HepG2 (cell line): ENCODE results near the gene CABP2. TPM values are rescaled to one million over a fixed set of nuclear protein-coding genes. Genes with fewer than 3 reads are reported as not detected.

Experiments
- ATAC-seq: fragments of 200-7000 bp; cut with Tn5 transposase; 3 replicates; pipeline ENCODE4 v1.9.1; 2020; ENCODE audit warnings: mild to moderate bottlenecking, moderate library complexity
- BruUV-seq: library from RNA; stranded (reverse); fragments of 400-500 nt; replicated peaks from 2 replicates; lab custom pipeline; 2021; lab: Mats Ljungman, UMichigan
- CTCF ChIA-PET: fragments of 300-600 bp; formaldehyde crosslinking; extraction: SDS; loops from one replicate; lab custom pipeline; 2021; ENCODE audit warnings: low total read pairs, inconsistent platforms, low intra/inter-chr PET ratio; lab: Yijun Ruan, JAX
- POLR2A ChIA-PET: fragments of 350-600 bp; sonication (Branson Sonifier 250); formaldehyde crosslinking; loops from one replicate; lab custom pipeline; 2020; ENCODE audit warnings: antibody characterized with exemption, inconsistent platforms; lab: Yijun Ruan, JAX
- DNase-seq: peaks from one replicate; pipeline ENCODE4 v3.0.0-alpha.2; 2015; ENCODE audit warnings: low spot score
- FAIRE-seq: peaks from 3 replicates; lab custom pipeline; 2011; peaks lifted over from hg19 to GRCh38; lab: Jason Lieb, UNC
- H2AFZ ChIP-seq: one replicate; pipeline ENCODE4 v1.6.1; 2011; ENCODE audit warnings: low read length, inconsistent platforms
- H3K27ac ChIP-seq: fragments of 300-600 bp; 3 replicates; pipeline ENCODE4 v1.8.0; 2011; ENCODE audit warnings: mixed run types, mild to moderate bottlenecking, mixed read lengths, low read length, inconsistent platforms; ENCODE audit not compliant: insufficient read depth; ENCODE audit errors: extremely low read length
- H3K27me3 ChIP-seq, 2 experiments: fragments of 200-600 bp in 1 of 2; 2 replicates in 1 of 2; 3 replicates in 1 of 2; pipeline versions ENCODE4 v1.6.0 to v1.8.0; 2011; ENCODE audit warnings: low read length in 2 of 2, mild to moderate bottlenecking in 2 of 2, moderate library complexity in 2 of 2, inconsistent platforms in 1 of 2; ENCODE audit not compliant: insufficient read depth in 2 of 2, control insufficient read depth in 1 of 2
- H3K36me3 ChIP-seq, 2 experiments: fragments of 200-600 bp in 1 of 2; replicated peaks in 1 of 2; 2 replicates in 1 of 2; 3 replicates in 1 of 2; pipeline versions ENCODE4 v1.5.1 to v1.8.0; 2011; ENCODE audit warnings: low read length in 2 of 2, inconsistent platforms in 1 of 2; ENCODE audit not compliant: insufficient read depth in 2 of 2, control insufficient read depth in 1 of 2
- H3K4me1 ChIP-seq: 2 replicates; pipeline ENCODE4 v1.5.1; 2012; ENCODE audit warnings: low read length, inconsistent platforms; ENCODE audit not compliant: insufficient read depth
- H3K4me2 ChIP-seq: 2 replicates; pipeline ENCODE4 v1.6.0; 2011; ENCODE audit warnings: low read depth, low read length, inconsistent platforms
- H3K4me3 ChIP-seq, 3 experiments: fragments of 200-600 bp in 1 of 3; sonication (generic), shearing (Covaris generic) in 1 of 3; replicated peaks in 1 of 3; 2 replicates each; pipeline ENCODE4 v1.5.1; 2011 to 2016; ENCODE audit warnings: low read length in 3 of 3, inconsistent platforms in 2 of 3, low read depth in 2 of 3, mild to moderate bottlenecking in 2 of 3, control low read depth in 1 of 3, mixed read lengths in 1 of 3; ENCODE audit not compliant: insufficient read depth in 1 of 3
- H3K79me2 ChIP-seq: one replicate; pipeline ENCODE4 v1.6.1; 2011; ENCODE audit warnings: low read length, inconsistent platforms; ENCODE audit not compliant: insufficient read depth
- H3K9ac ChIP-seq: 2 replicates; pipeline ENCODE4 v1.6.0; 2011; ENCODE audit warnings: mild to moderate bottlenecking, low read depth, low read length, inconsistent platforms; ENCODE audit not compliant: insufficient read depth
- H3K9me3 ChIP-seq: 2 replicates; pipeline ENCODE4 v1.5.1; 2012; ENCODE audit warnings: mild to moderate bottlenecking, low read length
- H4K20me1 ChIP-seq: 2 replicates; pipeline ENCODE4 v1.6.0; 2011; ENCODE audit warnings: inconsistent platforms, mild to moderate bottlenecking, low read length, moderate library complexity; ENCODE audit not compliant: insufficient read depth
- CTCF ChIP-seq: sonication (generic); formaldehyde crosslinking; IDR thresholded peaks from 2 replicates; pipeline ENCODE4 v1.5.0; 2020; ENCODE audit warnings: mild to moderate bottlenecking, missing genetic modification reagents, moderate library complexity
- LRRFIP1 ChIP-seq: sonication (generic); formaldehyde crosslinking; conservative IDR thresholded peaks from 2 replicates; pipeline ENCODE4 v1.4.0; 2020; ENCODE audit warnings: missing genetic modification reagents
- MTA1 ChIP-seq: sonication (generic); formaldehyde crosslinking; IDR thresholded peaks from 2 replicates; pipeline ENCODE4 v1.4.0; 2020; ENCODE audit warnings: missing genetic modification reagents, mild to moderate bottlenecking, borderline replicate concordance
- TFAP4 ChIP-seq: sonication (generic); IDR thresholded peaks from 2 replicates; pipeline ENCODE4 v1.6.1; 2016; ENCODE audit warnings: low read depth, borderline replicate concordance
- ZBTB8A ChIP-seq: sonication (generic); formaldehyde crosslinking; IDR thresholded peaks from 2 replicates; pipeline ENCODE4 v1.4.0; 2020; ENCODE audit warnings: mild to moderate bottlenecking, low read depth, missing genetic modification reagents, borderline replicate concordance
- ZFX ChIP-seq: sonication (generic); formaldehyde crosslinking; IDR thresholded peaks from 2 replicates; pipeline ENCODE4 v1.4.0; 2020; ENCODE audit warnings: mild to moderate bottlenecking, low read depth, missing genetic modification reagents, moderate library complexity
- ZNF503 ChIP-seq: sonication (generic); formaldehyde crosslinking; IDR thresholded peaks from 2 replicates; pipeline ENCODE4 v1.4.0; 2020; ENCODE audit warnings: missing genetic modification reagents
- ZNF576 ChIP-seq: sonication (generic); formaldehyde crosslinking; IDR thresholded peaks from 2 replicates; pipeline ENCODE4 v1.4.0; 2020; ENCODE audit warnings: mild to moderate bottlenecking, missing genetic modification reagents
- ZNF615 ChIP-seq: sonication (generic); formaldehyde crosslinking; IDR thresholded peaks from 2 replicates; pipeline ENCODE4 v1.5.0; 2020; ENCODE audit warnings: mild to moderate bottlenecking, missing genetic modification reagents, borderline replicate concordance
- WGBS: methylation state at CpG from one replicate; pipeline ENCODE4 v1.1.6; 2017; ENCODE audit warnings: low lambda C conversion rate; 5-methylcytosine and 5-hydroxymethylcytosine counted together
- in situ Hi-C: cut with HindIII; loops from 2 replicates; pipeline ENCODE4 v1.10.0; 2017; ENCODE audit warnings: low pct_unique_long_range_greater_than_20kb; ENCODE audit not compliant: extremely low pct_ligation_motif_present
- intact Hi-C: fragments of 100-400 bp; cut with micrococcal nuclease; formaldehyde crosslinking; loops from one replicate; pipeline ENCODE4 v1.10.0; 2022; ENCODE audit not compliant: unreplicated experiment
- polyA plus RNA-seq, 8 experiments: library from polyadenylated mRNA; depleted of rRNA in 3 of 8; stranded (reverse) in 7 of 8; unstranded in 1 of 8; fragments of >200 nt; fragmentation: Illumina TruSeq in 4 of 8; extraction: Trizol in 4 of 8; gene quantifications; 2 replicates each; pipeline versions ENCODE4 v1.2.1 to v1.2.3, GENCODE V29; 2011 to 2016; ENCODE audit warnings: low read depth in 4 of 8, missing spikeins in 1 of 8, mixed read lengths in 1 of 8; ENCODE audit not compliant: insufficient read depth in 1 of 8
- total RNA-seq, 5 experiments: library from RNA; depleted of rRNA; stranded (reverse); fragments of >200 nt; fragmentation: Illumina TruSeq; extraction: Trizol; gene quantifications; 2 replicates each; pipeline ENCODE4 v1.2.3, GENCODE V29; 2016; ENCODE audit warnings: low read depth in 1 of 5
- TF ChIP-seq, protein P1 (sequence below): sonication (generic); formaldehyde crosslinking; IDR thresholded peaks from 2 replicates; pipeline ENCODE4 v1.4.0; 2020; ENCODE audit warnings: mild to moderate bottlenecking, missing genetic modification reagents, borderline replicate concordance

CABP2 gene
- total and polyA plus RNA-seq, 2 of the 13 experiments (the other 11 are each of a cell fraction or from before 2014, with no cell fraction given), result not detected

DNA sequence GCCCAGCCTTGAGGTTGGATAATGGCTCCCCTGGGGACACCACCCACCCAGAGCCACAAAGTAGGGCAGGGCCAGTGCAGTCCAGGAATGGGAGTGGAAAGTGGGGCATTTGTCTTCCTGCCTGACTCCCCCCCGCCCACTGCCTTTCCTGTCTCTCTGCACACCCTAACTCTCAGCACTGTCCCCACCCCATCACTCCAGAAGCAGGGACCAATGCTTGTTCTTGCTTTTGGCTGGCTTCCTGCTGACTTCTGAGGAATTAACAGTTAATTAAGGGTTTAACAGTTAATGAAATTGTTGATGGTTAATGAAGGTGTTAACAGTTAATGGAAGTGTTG, 22.8 kb downstream of the CABP2 start:
- no peaks in the 10 kb centered on the region for H3K79me2 ChIP-seq
- no peak for FAIRE-seq
- H3K4me2 ChIP-seq, result no peak overlapping the region
- H3K27me3 ChIP-seq, result no peaks in the 10 kb centered on the region
- POLR2A ChIA-PET, result no interaction called here
- DNase-seq, result no peak
- H3K9me3 ChIP-seq, result no peaks in the 10 kb centered on the region
- in situ Hi-C loops (no loop called here), intact Hi-C loops (no loop called here)
- peaks cover 8% of the 10 kb centered on the region; the same call in 1 of the 2 replicates for H3K4me1 ChIP-seq
- CTCF ChIA-PET, result no interaction called here
- no peak overlapping the region for H2AFZ ChIP-seq
- H4K20me1 ChIP-seq, result no peaks in the 10 kb centered on the region
- no peaks in the 10 kb centered on the region; a peak in 2 of 5 replicates for H3K36me3 ChIP-seq
- no peak for ATAC-seq
- H3K27ac ChIP-seq, result no peak overlapping the region
- H3K4me3 ChIP-seq, result no peak overlapping the region
- H3K9ac ChIP-seq, result no peak overlapping the region
- WGBS, result 100% methylated on average over 1 of the region's 1 CpG
- no TSS peak for BruUV-seq
- TF ChIP-seq ZNF576 (no peak), MTA1 (no peak), ZBTB8A (CRISPR knock-in tag) (no peak), LRRFIP1 (CRISPR knock-in tag) (no peak), CTCF (CRISPR knock-in tag) (no peak), ZNF615 (CRISPR knock-in tag) (no peak), ZNF503 (CRISPR knock-in tag) (no peak), TFAP4 (no peak), ZFX (CRISPR knock-in tag) (no peak)
- TF ChIP-seq, protein P1, sequence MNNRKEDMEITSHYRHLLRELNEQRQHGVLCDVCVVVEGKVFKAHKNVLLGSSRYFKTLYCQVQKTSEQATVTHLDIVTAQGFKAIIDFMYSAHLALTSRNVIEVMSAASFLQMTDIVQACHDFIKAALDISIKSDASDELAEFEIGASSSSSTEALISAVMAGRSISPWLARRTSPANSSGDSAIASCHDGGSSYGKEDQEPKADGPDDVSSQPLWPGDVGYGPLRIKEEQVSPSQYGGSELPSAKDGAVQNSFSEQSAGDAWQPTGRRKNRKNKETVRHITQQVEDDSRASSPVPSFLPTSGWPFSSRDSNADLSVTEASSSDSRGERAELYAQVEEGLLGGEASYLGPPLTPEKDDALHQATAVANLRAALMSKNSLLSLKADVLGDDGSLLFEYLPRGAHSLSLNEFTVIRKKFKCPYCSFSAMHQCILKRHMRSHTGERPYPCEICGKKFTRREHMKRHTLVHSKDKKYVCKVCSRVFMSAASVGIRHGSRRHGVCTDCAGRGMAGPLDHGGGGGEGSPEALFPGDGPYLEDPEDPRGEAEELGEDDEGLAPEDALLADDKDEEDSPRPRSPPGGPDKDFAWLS, result no peak
